Liver (tissue), 9 donors: ENCODE data around the gene RFWD3. TPM values are rescaled to one million over a fixed set of nuclear protein-coding genes. Genes with fewer than 3 reads are reported as not detected.

ENCODE experiments used
- DNase-seq: peaks from one replicate; pipeline ENCODE4 v3.0.0-alpha.2; 2017; ENCODE audit warnings: low spot score
- H3K27ac ChIP-seq, 2 donors: one replicate each; pipeline ENCODE4 v1.7.0; 2013; ENCODE audit warnings: inconsistent platforms in 2 of 2, low read length in 2 of 2, control low read depth in 1 of 2, low read depth in 1 of 2, mild to moderate bottlenecking in 1 of 2
- H3K27me3 ChIP-seq, 4 donors: one replicate each; pipeline versions ENCODE4 v1.6.1 to v1.7.0; 2013; ENCODE audit warnings: low read length in 3 of 4, inconsistent platforms in 1 of 4, mild to moderate bottlenecking in 1 of 4, moderate library complexity in 1 of 4; ENCODE audit not compliant: control insufficient read depth in 4 of 4, insufficient read depth in 4 of 4
- H3K36me3 ChIP-seq, 4 donors: one replicate each; pipeline versions ENCODE4 v1.6.1 to v1.7.0; 2013; ENCODE audit warnings: low read length in 3 of 4, mild to moderate bottlenecking in 3 of 4, low read depth in 1 of 4, moderate library complexity in 1 of 4; ENCODE audit not compliant: control insufficient read depth in 4 of 4, insufficient read depth in 3 of 4
- H3K4me1 ChIP-seq, 4 donors: one replicate each; pipeline versions ENCODE4 v1.6.1 to v1.7.0; 2013; ENCODE audit warnings: low read length in 3 of 4, mild to moderate bottlenecking in 3 of 4, moderate library complexity in 1 of 4; ENCODE audit not compliant: control insufficient read depth in 4 of 4, insufficient read depth in 4 of 4
- H3K4me3 ChIP-seq, 3 donors: one replicate each; pipeline versions ENCODE4 v1.6.1 to v1.7.0; 2013; ENCODE audit warnings: low read length in 3 of 3, control low read depth in 1 of 3, low read depth in 1 of 3, mild to moderate bottlenecking in 1 of 3
- H3K9ac ChIP-seq, 2 donors: one replicate each; pipeline ENCODE4 v1.7.0; 2013; ENCODE audit warnings: low read length in 2 of 2, mild to moderate bottlenecking in 2 of 2, moderate library complexity in 2 of 2, control low read depth in 1 of 2, low read depth in 1 of 2
- H3K9me3 ChIP-seq, 4 donors: one replicate each; pipeline versions ENCODE4 v1.6.1 to v1.7.0; 2013; ENCODE audit warnings: low read length in 3 of 4; ENCODE audit not compliant: control insufficient read depth in 4 of 4
- ATF3 ChIP-seq: IDR thresholded peaks from 2 replicates; pipeline ENCODE4 v1.6.1; 2016; ENCODE audit warnings: antibody characterized with exemption
- EGR1 ChIP-seq, 2 donors: IDR thresholded peaks; 2 replicates each; pipeline ENCODE4 v1.6.1; 2016 to 2018; ENCODE audit warnings: antibody characterized with exemption in 2 of 2, low read depth in 2 of 2
- FOXA1 ChIP-seq: IDR thresholded peaks from 2 replicates; pipeline ENCODE4 v1.6.1; 2016; ENCODE audit warnings: antibody characterized with exemption
- FOXA2 ChIP-seq: IDR thresholded peaks from 2 replicates; pipeline ENCODE4 v1.6.1; 2016; ENCODE audit warnings: antibody characterized with exemption
- GABPA ChIP-seq, 2 donors: IDR thresholded peaks in 1 of 2; conservative IDR thresholded peaks in 1 of 2; 2 replicates each; pipeline ENCODE4 v1.6.1; 2016; ENCODE audit warnings: antibody characterized with exemption in 2 of 2, mild to moderate bottlenecking in 1 of 2, moderate library complexity in 1 of 2
- HNF4A ChIP-seq, 2 donors: conservative IDR thresholded peaks; 2 replicates each; pipeline ENCODE4 v1.6.1; 2016; ENCODE audit warnings: antibody characterized with exemption in 2 of 2, mild to moderate bottlenecking in 2 of 2
- HNF4G ChIP-seq: IDR thresholded peaks from 2 replicates; pipeline ENCODE4 v1.6.1; 2016; ENCODE audit warnings: antibody characterized with exemption
- JUND ChIP-seq, 2 donors: IDR thresholded peaks; 2 replicates each; pipeline ENCODE4 v1.6.1; 2016; ENCODE audit warnings: antibody characterized with exemption in 2 of 2
- NR2F2 ChIP-seq: IDR thresholded peaks from 2 replicates; pipeline ENCODE4 v1.6.1; 2016; ENCODE audit warnings: antibody characterized with exemption
- RAD21 ChIP-seq, 2 donors: IDR thresholded peaks; 2 replicates each; pipeline ENCODE4 v1.6.1; 2016; ENCODE audit warnings: antibody characterized with exemption in 2 of 2, mild to moderate bottlenecking in 2 of 2
- REST ChIP-seq: IDR thresholded peaks from 2 replicates; pipeline ENCODE4 v1.6.1; 2016; ENCODE audit warnings: antibody characterized with exemption, mild to moderate bottlenecking
- RXRA ChIP-seq, 2 donors: IDR thresholded peaks; 2 replicates each; pipeline ENCODE4 v1.6.1; 2017 to 2018; ENCODE audit warnings: antibody characterized with exemption in 2 of 2, mild to moderate bottlenecking in 1 of 2
- SP1 ChIP-seq: IDR thresholded peaks from 2 replicates; pipeline ENCODE4 v1.6.1; 2018; ENCODE audit warnings: antibody characterized with exemption, mild to moderate bottlenecking
- TAF1 ChIP-seq: conservative IDR thresholded peaks from 2 replicates; pipeline ENCODE4 v1.6.1; 2016; ENCODE audit warnings: antibody characterized with exemption, mild to moderate bottlenecking
- YY1 ChIP-seq: IDR thresholded peaks from 2 replicates; pipeline ENCODE4 v1.6.1; 2016; ENCODE audit warnings: antibody characterized with exemption, mild to moderate bottlenecking
- WGBS: extraction: QIAGEN DNeasy Blood & Tissue Kit; methylation state at CpG from one replicate; pipeline ENCODE4 v1.1.7; 2013; 5-methylcytosine and 5-hydroxymethylcytosine counted together
- polyA plus RNA-seq, 2 donors: library from polyadenylated mRNA; stranded (reverse) in 1 of 2; unstranded in 1 of 2; fragments of 200-250 nt in 1 of 2; fragments of >200 nt in 1 of 2; fragmentation: Nextera tagmentation in 1 of 2; extraction: Ambion mirVana in 1 of 2; gene quantifications; one replicate each; pipeline versions ENCODE4 v1.2.1 to v1.2.3, GENCODE V29; 2013 to 2015
- total RNA-seq, 2 donors: library from RNA; depleted of rRNA; stranded (reverse); fragments of >200 nt; gene quantifications; one replicate each; pipeline ENCODE4 v1.2.3, GENCODE V29; 2014
- TF ChIP-seq, protein P1 (sequence below): IDR thresholded peaks from 2 replicates; pipeline ENCODE4 v1.6.1; 2016; ENCODE audit warnings: antibody characterized with exemption
- TF ChIP-seq, protein P2 (sequence below): fragments of 150-350 bp; IDR thresholded peaks from 2 replicates; pipeline ENCODE4 v1.5.1; 2017; ENCODE audit warnings: improper control_type of control experiment, low read depth, low read length; ENCODE audit not compliant: missing input control
- TF ChIP-seq, protein P3 (sequence below): IDR thresholded peaks from 2 replicates; pipeline ENCODE4 v1.6.1; 2016; ENCODE audit warnings: antibody characterized with exemption
- donor health status: healthy.
- donor health status: healthy.
- donor health status: healthy.
- donor health status: healthy.
- donor health status: healthy.

RFWD3 gene
- total and polyA plus RNA-seq, 4 donors, result 2.4 to 21.8 (median 9.0) TPM

DNA sequence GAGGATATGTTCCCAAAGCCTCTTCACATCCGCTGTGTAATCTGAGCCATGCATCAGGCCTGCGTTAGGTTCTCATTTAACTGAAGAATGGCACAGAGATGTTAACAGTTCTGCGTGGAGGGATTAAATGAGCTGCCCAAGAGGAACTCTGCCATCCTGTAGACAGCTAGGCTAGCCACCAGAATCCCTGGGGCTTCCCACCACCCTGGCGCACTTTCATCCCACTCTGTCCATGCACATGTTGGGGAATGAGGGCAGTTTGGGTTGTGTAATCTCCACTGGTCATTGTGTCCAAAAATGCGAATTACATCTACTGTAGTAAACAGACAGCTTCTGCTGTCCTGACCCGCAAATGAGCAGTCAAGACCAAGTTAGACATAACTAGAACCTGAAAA lies 58.7 kb downstream of the RFWD3 start:
- Histone ChIP-seq H3K9me3 (no peaks in the 10 kb centered on the region), H3K9ac (no peak overlapping the region), H3K4me1 (peaks cover 3 to 26% (median 14%) of the 10 kb centered on the region in 4 donors), H3K27ac (no peak overlapping the region), H3K36me3 (no peaks in the 10 kb centered on the region), H3K27me3 (no peaks in the 10 kb centered on the region), H3K4me3 (no peak overlapping the region)
- no peak for DNase-seq
- TF ChIP-seq NR2F2, result no peak
- 80% methylated on average over 6 of the region's 6 CpGs for WGBS

- peaks cover 3 to 26% (median 14%) of the 10 kb centered on the region in 4 donors for H3K4me1 ChIP-seq
- peak overlapping the region; percentile 86 to 97 (median 94) for H3K4me3 ChIP-seq
- H3K27me3 ChIP-seq, result no peaks in the 10 kb centered on the region
- peak overlapping the region; percentile 47 for H3K9ac ChIP-seq
- no peaks in the 10 kb centered on the region for H3K9me3 ChIP-seq
- 29% methylated on average over 14 of the region's 14 CpGs for WGBS
- DNase-seq, result no peak
- peak overlapping the region; percentile 94 to 98 for H3K27ac ChIP-seq
- TF ChIP-seq REST, result no peak
- TF ChIP-seq FOXA1, result no peak
- no peak for TF ChIP-seq EGR1 (IDR thresholded peaks at IDR 0.05; ENCODE audit: low read depth in 2 of 2)
- TF ChIP-seq, protein P1, sequence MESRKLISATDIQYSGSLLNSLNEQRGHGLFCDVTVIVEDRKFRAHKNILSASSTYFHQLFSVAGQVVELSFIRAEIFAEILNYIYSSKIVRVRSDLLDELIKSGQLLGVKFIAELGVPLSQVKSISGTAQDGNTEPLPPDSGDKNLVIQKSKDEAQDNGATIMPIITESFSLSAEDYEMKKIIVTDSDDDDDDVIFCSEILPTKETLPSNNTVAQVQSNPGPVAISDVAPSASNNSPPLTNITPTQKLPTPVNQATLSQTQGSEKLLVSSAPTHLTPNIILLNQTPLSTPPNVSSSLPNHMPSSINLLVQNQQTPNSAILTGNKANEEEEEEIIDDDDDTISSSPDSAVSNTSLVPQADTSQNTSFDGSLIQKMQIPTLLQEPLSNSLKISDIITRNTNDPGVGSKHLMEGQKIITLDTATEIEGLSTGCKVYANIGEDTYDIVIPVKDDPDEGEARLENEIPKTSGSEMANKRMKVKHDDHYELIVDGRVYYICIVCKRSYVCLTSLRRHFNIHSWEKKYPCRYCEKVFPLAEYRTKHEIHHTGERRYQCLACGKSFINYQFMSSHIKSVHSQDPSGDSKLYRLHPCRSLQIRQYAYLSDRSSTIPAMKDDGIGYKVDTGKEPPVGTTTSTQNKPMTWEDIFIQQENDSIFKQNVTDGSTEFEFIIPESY, result no peak
- no peak for TF ChIP-seq FOXA2
- peak; percentile 31 for TF ChIP-seq NR2F2
- peak; percentile 17 for TF ChIP-seq SP1
- TF ChIP-seq HNF4G, result peak; percentile 64
- peak; percentile 97 for TF ChIP-seq YY1
- TF ChIP-seq JUND (IDR thresholded peaks at IDR 0.05), result peak in 1 of 2 donors; percentile 41
- TF ChIP-seq RXRA (IDR thresholded peaks at IDR 0.05), result peak; percentile 65 to 87
- TF ChIP-seq ATF3, result no peak
- peak; percentile 61 to 84 for TF ChIP-seq HNF4A (conservative IDR thresholded peaks at IDR 0.05)
- no peak for TF ChIP-seq GABPA (IDR thresholded peaks at IDR 0.05 in 1 of 2, conservative IDR thresholded peaks at IDR 0.05 in 1 of 2)
- TF ChIP-seq RAD21 (IDR thresholded peaks at IDR 0.05), result no peak
- TF ChIP-seq, protein P2, sequence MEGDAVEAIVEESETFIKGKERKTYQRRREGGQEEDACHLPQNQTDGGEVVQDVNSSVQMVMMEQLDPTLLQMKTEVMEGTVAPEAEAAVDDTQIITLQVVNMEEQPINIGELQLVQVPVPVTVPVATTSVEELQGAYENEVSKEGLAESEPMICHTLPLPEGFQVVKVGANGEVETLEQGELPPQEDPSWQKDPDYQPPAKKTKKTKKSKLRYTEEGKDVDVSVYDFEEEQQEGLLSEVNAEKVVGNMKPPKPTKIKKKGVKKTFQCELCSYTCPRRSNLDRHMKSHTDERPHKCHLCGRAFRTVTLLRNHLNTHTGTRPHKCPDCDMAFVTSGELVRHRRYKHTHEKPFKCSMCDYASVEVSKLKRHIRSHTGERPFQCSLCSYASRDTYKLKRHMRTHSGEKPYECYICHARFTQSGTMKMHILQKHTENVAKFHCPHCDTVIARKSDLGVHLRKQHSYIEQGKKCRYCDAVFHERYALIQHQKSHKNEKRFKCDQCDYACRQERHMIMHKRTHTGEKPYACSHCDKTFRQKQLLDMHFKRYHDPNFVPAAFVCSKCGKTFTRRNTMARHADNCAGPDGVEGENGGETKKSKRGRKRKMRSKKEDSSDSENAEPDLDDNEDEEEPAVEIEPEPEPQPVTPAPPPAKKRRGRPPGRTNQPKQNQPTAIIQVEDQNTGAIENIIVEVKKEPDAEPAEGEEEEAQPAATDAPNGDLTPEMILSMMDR, result no peak
- TF ChIP-seq, protein P3, sequence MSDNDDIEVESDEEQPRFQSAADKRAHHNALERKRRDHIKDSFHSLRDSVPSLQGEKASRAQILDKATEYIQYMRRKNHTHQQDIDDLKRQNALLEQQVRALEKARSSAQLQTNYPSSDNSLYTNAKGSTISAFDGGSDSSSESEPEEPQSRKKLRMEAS, result no peak
- TF ChIP-seq TAF1, result peak; percentile 26
- no peaks in the 10 kb centered on the region for H3K36me3 ChIP-seq
Measured at GRCh38 chr16:74607310-74607961, 59.2 kb downstream of the RFWD3 start.
